Karpas-422 (cell line): ENCODE measurements around the gene HPS1. TPM values are rescaled to one million over a fixed set of nuclear protein-coding genes. Genes with fewer than 3 reads are reported as not detected.

ENCODE experiments used
- DNase-seq: peaks from one replicate; pipeline ENCODE4 v3.0.0-alpha.2; 2015
- H2AFZ ChIP-seq: fragments of 200-600 bp; sonication (generic); 2 replicates; pipeline ENCODE4 v1.6.1; 2014; ENCODE audit warnings: antibody characterized with exemption, low read length, mixed read lengths
- H3K27ac ChIP-seq: fragments of 200-600 bp; sonication (generic); 2 replicates; pipeline ENCODE4 v1.5.1; 2014; ENCODE audit warnings: mild to moderate bottlenecking, low read length, moderate library complexity
- H3K27me3 ChIP-seq: fragments of 200-600 bp; sonication (generic); 2 replicates; pipeline ENCODE4 v1.6.1; 2014; ENCODE audit warnings: low read length, mixed read lengths
- H3K36me3 ChIP-seq: fragments of 200-600 bp; sonication (generic); 2 replicates; pipeline ENCODE4 v1.6.1; 2014; ENCODE audit warnings: low read length, mixed read lengths; ENCODE audit not compliant: insufficient read depth
- H3K4me1 ChIP-seq: fragments of 200-600 bp; sonication (generic); 2 replicates; pipeline ENCODE4 v1.6.1; 2014; ENCODE audit warnings: mild to moderate bottlenecking, low read length, mixed read lengths
- H3K4me2 ChIP-seq: fragments of 200-600 bp; sonication (generic); 2 replicates; pipeline ENCODE4 v1.6.1; 2014; ENCODE audit warnings: low read length, low read depth, mild to moderate bottlenecking; ENCODE audit not compliant: poor library complexity, severe bottlenecking
- H3K4me3 ChIP-seq: fragments of 200-600 bp; sonication (generic); 2 replicates; pipeline ENCODE4 v1.5.1; 2014; ENCODE audit warnings: mild to moderate bottlenecking, antibody characterized with exemption, low read length, mixed read lengths
- H3K79me2 ChIP-seq: fragments of 200-600 bp; sonication (generic); 2 replicates; pipeline ENCODE4 v1.6.1; 2014; ENCODE audit warnings: mild to moderate bottlenecking, low read length, mixed read lengths
- H3K9ac ChIP-seq: fragments of 200-600 bp; sonication (generic); 2 replicates; pipeline ENCODE4 v1.6.0; 2014; ENCODE audit warnings: low read length
- H3K9me2 ChIP-seq: fragments of 200-600 bp; sonication (generic), shearing (Covaris generic); replicated peaks from 2 replicates; pipeline ENCODE4 v1.6.0; 2014; ENCODE audit warnings: mild to moderate bottlenecking, low read length, moderate library complexity; ENCODE audit not compliant: insufficient read depth
- H3K9me3 ChIP-seq: fragments of 300-700, 200-600 bp; sonication (generic); 2 replicates; pipeline ENCODE4 v1.6.1; 2014; ENCODE audit warnings: low read length, mixed read lengths
- H4K20me1 ChIP-seq: fragments of 200-600 bp; sonication (generic); 2 replicates; pipeline ENCODE4 v1.6.1; 2014; ENCODE audit warnings: mild to moderate bottlenecking, antibody characterized with exemption, low read length, low read depth; ENCODE audit not compliant: insufficient read depth
- total RNA-seq: library from RNA; depleted of rRNA; stranded (reverse); fragments of >200 nt; shearing (Covaris generic); gene quantifications from 2 replicates; pipeline ENCODE4 v1.2.3, GENCODE V29; 2014; ENCODE audit warnings: low replicate concordance

Gene HPS1
- total RNA-seq, 1 experiment from 2014 or later, result 35.6 TPM

DNA sequence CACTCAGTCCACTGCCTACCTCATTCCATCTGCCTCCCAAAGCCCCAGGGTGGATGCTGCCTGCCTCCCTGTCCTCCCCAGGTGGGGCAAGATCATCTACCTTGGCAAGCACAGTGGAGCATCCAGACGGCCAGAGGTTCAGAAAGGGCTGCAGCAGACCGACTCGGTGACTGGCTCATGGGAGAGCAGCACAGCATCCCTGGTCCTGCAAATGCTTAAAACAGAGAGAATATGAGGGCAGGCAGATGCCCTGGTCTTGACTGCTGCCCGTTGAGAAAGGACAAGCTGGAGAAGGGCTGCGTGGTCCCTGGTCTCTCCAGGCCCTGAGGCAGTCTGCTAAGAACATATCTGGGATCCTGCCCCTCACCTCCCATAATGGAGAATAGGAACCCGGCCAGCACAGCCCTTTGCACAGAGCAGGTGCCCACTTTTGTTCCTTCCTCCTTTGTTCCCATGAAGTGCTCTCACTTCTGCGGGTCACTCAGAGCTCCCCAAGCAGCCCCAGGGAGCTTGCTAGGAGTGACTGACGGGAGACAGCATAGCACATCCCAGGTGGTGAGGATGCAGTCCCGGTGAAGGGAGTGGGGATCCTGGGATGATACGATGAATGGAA lies 1.4 kb downstream of the HPS1 start:
- Histone ChIP-seq H4K20me1 (no peaks in the 10 kb centered on the region), H3K4me2 (peak overlapping the region; percentile 63), H3K9ac (peak overlapping the region; percentile 85), H3K4me3 (peak overlapping the region; percentile 78), H3K79me2 (peaks cover 21% of the 10 kb centered on the region), H3K27me3 (no peaks in the 10 kb centered on the region), H3K36me3 (peaks cover 18% of the 10 kb centered on the region), H3K4me1 (peaks cover 7% of the 10 kb centered on the region), H2AFZ (no peak overlapping the region), H3K9me2 (no peaks in the 10 kb centered on the region), H3K27ac (peak overlapping the region; percentile 69; the same call in 1 of the 2 replicates), H3K9me3 (no peaks in the 10 kb centered on the region)
- no peak for DNase-seq

DNA sequence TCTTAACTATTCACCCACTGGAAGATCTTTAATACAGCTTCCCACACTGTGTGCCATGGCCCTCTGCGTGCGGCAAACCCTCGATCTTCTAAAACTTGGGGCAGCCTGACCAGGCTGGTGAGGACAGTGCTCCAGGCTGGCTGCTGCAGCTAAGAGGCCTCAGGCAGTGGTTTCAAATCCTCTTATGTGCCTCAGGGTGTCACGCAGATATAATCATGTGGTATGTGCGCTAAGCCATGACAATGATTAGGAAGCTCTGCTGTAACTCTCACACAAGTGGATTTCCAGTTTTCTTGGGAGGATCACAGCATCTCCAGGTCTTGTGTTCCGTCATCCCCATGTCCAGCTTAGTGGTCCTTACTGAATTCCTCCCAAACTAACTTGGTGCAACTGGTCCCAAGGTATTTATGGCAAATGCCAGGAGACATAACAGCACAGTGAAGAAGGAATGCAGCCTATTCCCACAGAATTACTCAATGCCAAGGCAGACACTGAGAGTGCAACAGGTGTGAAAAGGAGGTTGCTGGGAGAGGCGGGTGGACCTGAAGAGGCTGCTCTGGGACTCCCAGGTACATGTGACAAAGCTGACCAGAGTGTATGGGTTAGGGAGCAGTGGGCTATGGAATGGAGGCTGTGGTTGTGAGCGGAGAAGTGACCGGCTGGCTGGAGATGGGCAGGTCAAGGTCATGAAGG lies 2.3 kb downstream of the HPS1 start:
- Histone ChIP-seq H3K27me3 (no peaks in the 10 kb centered on the region), H3K79me2 (peaks cover 21% of the 10 kb centered on the region), H2AFZ (no peak overlapping the region), H3K4me1 (peaks cover 7% of the 10 kb centered on the region), H3K36me3 (peaks cover 22% of the 10 kb centered on the region), H3K9me2 (no peaks in the 10 kb centered on the region), H3K4me2 (no peak overlapping the region), H3K9me3 (no peaks in the 10 kb centered on the region), H4K20me1 (no peaks in the 10 kb centered on the region), H3K9ac (no peak overlapping the region), H3K27ac (no peak overlapping the region), H3K4me3 (no peak overlapping the region)
- no peak for DNase-seq

DNA sequence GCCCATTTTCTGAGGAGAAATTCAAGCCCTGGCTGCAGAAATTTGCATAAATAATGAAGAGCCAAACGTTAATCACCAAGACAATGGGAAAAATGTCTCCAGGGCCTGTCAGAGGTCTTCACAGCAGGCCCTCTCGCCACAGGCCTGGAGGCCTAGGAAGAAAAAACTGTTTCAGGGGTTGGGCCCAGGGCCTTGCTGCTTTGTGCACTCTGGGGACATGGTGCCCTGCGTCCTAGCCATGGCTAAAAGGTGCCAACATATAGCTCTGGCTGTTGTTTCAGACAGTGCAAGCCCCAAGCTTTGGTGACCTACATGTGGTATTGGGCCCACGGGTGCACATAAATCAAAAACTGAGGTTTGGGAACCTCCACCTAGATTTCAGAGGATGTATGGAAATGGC lies 8.0 kb downstream of the HPS1 start:
- Histone ChIP-seq H3K36me3 (peaks cover 21% of the 10 kb centered on the region), H3K9me3 (no peaks in the 10 kb centered on the region), H3K27me3 (no peaks in the 10 kb centered on the region), H3K79me2 (no peaks in the 10 kb centered on the region), H3K4me3 (no peak overlapping the region), H3K27ac (no peak overlapping the region), H3K9ac (no peak overlapping the region), H2AFZ (no peak overlapping the region), H3K4me2 (no peak overlapping the region), H4K20me1 (no peaks in the 10 kb centered on the region), H3K4me1 (no peaks in the 10 kb centered on the region), H3K9me2 (no peaks in the 10 kb centered on the region)
- DNase-seq, result no peak

DNA sequence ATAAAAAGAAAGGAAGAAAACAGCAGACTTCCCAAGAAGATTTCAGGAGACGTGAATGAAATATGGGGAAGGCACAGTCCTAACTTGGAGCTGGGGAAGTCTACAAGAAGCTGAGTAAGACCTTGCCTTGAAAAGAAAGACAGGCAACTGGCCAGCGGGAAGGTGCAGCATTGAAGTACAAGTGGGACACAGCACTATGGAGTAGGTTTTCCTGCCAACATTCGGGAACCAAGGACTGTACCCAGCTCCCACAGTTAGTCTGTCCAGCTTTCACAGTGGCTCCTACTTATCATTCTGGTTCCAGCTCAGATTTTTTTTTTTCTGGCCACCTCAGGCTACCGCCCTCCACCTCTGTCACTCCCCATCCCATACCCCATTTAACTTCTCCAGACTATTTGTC lies 10.0 kb downstream of the HPS1 start:
- Histone ChIP-seq H3K27ac (no peak overlapping the region), H4K20me1 (no peaks in the 10 kb centered on the region), H3K36me3 (peaks cover 21% of the 10 kb centered on the region), H3K4me3 (no peak overlapping the region), H3K79me2 (no peaks in the 10 kb centered on the region), H3K9me2 (no peaks in the 10 kb centered on the region), H2AFZ (no peak overlapping the region), H3K9me3 (no peaks in the 10 kb centered on the region), H3K4me2 (no peak overlapping the region), H3K27me3 (no peaks in the 10 kb centered on the region), H3K4me1 (no peaks in the 10 kb centered on the region), H3K9ac (no peak overlapping the region)
- no peak for DNase-seq

DNA sequence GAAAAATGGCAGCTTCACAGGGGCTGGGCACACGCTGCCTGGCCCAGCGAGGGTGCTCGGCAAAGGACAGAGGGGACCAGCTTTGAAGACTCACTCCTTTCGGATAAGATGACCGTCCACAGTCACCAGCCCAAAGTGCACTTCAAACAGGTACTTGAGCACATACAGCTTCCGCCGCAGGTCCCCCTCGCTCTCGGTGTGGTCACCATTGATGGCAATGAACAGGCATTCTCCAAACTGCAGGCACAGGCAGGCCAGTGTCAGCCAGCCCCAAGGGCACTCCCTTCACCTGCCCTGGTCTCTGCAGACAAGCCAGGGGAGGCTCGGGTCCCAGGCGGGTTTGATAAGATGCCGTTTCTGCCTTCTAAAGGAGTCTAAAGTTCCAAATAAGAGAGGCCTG lies 11.6 kb downstream of the HPS1 start:
- Histone ChIP-seq H3K79me2 (no peaks in the 10 kb centered on the region), H3K9me3 (no peaks in the 10 kb centered on the region), H3K4me2 (no peak overlapping the region), H2AFZ (no peak overlapping the region), H3K9me2 (no peaks in the 10 kb centered on the region), H4K20me1 (no peaks in the 10 kb centered on the region), H3K27ac (no peak overlapping the region), H3K4me1 (no peaks in the 10 kb centered on the region), H3K4me3 (no peak overlapping the region), H3K36me3 (peaks cover 10% of the 10 kb centered on the region), H3K27me3 (no peaks in the 10 kb centered on the region), H3K9ac (no peak overlapping the region)
- DNase-seq, result no peak

DNA sequence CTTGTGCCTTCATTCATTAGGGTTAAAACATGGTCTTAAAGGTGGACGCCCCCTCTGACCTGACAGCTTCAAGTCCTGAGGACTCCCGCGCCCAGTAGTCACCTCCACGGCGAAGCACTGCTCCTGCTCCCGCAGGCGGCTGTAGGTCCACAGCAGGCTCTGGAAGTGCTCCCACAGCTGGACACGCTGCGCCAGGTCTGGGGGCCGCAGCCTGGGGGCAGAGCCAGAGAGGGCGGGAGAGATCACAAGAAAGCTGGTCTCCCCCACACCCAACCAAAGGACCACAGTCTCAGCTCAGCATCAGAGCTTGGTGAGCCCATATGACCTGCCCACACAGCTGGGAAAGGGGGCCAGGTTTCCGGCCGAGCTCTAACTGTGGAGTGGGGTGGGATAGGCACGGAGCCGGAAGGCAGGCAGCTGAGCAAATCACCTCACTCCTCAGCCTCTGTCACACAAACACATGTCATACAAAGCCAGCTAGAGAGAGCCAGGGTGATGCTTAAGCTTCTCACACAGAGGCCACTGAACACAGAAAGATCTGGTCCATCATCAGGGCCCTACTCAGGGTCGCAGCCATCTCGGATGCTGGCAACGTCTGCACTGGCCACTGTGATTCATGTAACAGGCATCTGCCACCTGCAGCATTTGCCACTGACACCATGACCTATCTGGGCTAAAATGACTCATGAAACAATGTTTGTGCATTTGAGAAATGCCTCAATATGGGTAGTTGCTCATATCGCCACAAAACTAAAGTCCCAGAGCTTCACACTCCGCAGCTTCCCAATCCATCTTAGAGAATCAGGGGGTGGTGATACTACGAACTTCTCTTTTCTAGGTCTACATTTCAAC lies 12.6 kb downstream of the HPS1 start:
- H3K36me3 ChIP-seq, result peaks cover 8% of the 10 kb centered on the region; the same call in 1 of the 2 replicates
- H3K4me2 ChIP-seq, result no peak overlapping the region
- no peak overlapping the region for H3K9ac ChIP-seq

GRCh38 chr10:98433371-98433770 lies 13.4 kb downstream of the HPS1 start:
- no peaks in the 10 kb centered on the region for H3K9me3 ChIP-seq
- no peaks in the 10 kb centered on the region for H3K79me2 ChIP-seq
- no peaks in the 10 kb centered on the region for H3K27me3 ChIP-seq
- DNase-seq, result no peak
- no peak overlapping the region for H3K27ac ChIP-seq
- H4K20me1 ChIP-seq, result no peaks in the 10 kb centered on the region
- H3K9me2 ChIP-seq, result no peaks in the 10 kb centered on the region
- H2AFZ ChIP-seq, result no peak overlapping the region
- H3K4me3 ChIP-seq, result no peak overlapping the region
- no peaks in the 10 kb centered on the region for H3K4me1 ChIP-seq
- H3K36me3 ChIP-seq, result peaks cover 8% of the 10 kb centered on the region; the same call in 1 of the 2 replicates
- no peak overlapping the region for H3K9ac ChIP-seq
- H3K4me2 ChIP-seq, result no peak overlapping the region

More for the DNA sequence above, 12.6 kb downstream of the HPS1 start:
- no peak overlapping the region for H3K4me3 ChIP-seq
- H3K79me2 ChIP-seq, result no peaks in the 10 kb centered on the region
- DNase-seq, result no peak
- no peak overlapping the region for H3K27ac ChIP-seq
- H3K27me3 ChIP-seq, result no peaks in the 10 kb centered on the region
- no peaks in the 10 kb centered on the region for H3K4me1 ChIP-seq
- no peaks in the 10 kb centered on the region for H3K9me2 ChIP-seq
- H3K9me3 ChIP-seq, result no peaks in the 10 kb centered on the region
- H4K20me1 ChIP-seq, result no peaks in the 10 kb centered on the region
- H2AFZ ChIP-seq, result no peak overlapping the region

GRCh38 chr10:98432330-98432729 lies 14.4 kb downstream of the HPS1 start:
- Histone ChIP-seq H3K27ac (no peak overlapping the region), H4K20me1 (no peaks in the 10 kb centered on the region), H3K9me3 (no peaks in the 10 kb centered on the region), H3K9ac (no peak overlapping the region), H3K4me2 (no peak overlapping the region), H3K4me3 (no peak overlapping the region), H3K4me1 (no peaks in the 10 kb centered on the region), H2AFZ (no peak overlapping the region), H3K9me2 (no peaks in the 10 kb centered on the region), H3K79me2 (no peaks in the 10 kb centered on the region), H3K36me3 (peaks cover 8% of the 10 kb centered on the region; the same call in 1 of the 2 replicates), H3K27me3 (no peaks in the 10 kb centered on the region)
- DNase-seq, result no peak
